ENCODE results near the gene SLC30A9.
A peak's percentile ranks its signal among the peaks of the same experiment; 100 is the strongest.

SLC30A9 gene

GRCh38 chr4:42008011-42008786, 17.9 kb downstream of the SLC30A9 start:
- no peak for DNase-seq

DNA sequence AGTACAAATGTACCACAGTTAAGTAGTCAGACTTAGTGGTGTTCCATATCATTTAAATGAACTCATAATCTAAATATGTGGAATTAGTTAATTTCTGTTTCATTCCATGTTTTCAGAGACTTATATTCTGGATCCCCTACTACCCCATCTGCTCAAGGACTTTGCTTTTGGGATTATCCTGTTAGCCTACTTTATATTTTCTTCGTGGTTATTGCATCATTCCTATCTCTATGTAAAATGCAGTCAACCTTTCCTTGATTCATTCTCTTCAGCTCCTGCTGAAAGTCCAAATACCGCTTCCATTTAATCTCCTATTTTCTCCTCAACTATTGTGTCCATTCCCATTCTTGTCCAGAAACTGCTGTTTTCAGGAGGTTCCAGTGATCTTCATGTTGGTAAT, 25.1 kb downstream of the SLC30A9 start:
- DNase-seq = no peak

DNA sequence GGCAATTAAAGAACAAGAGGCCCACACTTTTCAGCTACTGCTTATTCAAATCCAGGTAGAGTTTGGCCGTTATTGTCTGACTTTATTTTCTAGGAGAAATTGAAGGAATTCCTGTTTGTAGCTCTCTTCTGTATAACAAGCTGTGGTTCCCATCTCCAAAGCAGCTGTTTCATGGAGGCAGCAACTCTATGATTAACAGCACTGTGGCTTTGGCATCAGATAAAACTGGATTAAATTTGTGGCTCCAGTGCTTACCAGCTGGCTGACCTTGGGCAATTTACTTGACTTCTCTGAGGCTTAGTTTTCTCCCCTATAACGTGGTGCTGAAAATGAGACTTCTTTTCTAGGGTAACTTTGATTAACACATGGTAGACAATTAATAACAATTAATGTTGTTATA, 28.1 kb downstream of the SLC30A9 start:
- no peak for DNase-seq

GRCh38 chr4:42048394-42048793, 58.1 kb downstream of the SLC30A9 start:
- peak; percentile 28 for DNase-seq

GRCh38 chr4:42050516-42051249, 60.4 kb downstream of the SLC30A9 start:
- no peak for DNase-seq

DNA sequence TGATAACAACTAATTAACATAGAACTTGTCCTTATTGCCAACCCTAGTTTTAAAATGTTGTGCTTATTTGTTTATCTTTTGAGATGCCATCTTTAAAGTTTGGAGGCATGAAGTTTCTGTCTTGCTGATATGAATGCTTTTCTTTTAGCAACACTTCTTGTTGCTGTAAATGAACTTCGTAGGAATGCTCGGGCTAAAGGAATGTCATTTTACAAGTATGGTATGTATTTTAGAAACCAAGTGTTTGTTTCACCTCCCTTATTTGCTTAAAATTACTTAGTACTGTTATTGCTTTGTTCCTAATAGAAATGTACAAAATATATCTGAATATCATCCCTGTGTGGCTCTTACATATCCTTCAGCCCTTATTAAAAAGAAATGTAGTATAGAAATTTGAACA, 76.1 kb downstream of the SLC30A9 start:
- DNase-seq = no peak

GRCh38 chr4:42067264-42067663, 76.9 kb downstream of the SLC30A9 start:
- DNase-seq = no peak

DNA sequence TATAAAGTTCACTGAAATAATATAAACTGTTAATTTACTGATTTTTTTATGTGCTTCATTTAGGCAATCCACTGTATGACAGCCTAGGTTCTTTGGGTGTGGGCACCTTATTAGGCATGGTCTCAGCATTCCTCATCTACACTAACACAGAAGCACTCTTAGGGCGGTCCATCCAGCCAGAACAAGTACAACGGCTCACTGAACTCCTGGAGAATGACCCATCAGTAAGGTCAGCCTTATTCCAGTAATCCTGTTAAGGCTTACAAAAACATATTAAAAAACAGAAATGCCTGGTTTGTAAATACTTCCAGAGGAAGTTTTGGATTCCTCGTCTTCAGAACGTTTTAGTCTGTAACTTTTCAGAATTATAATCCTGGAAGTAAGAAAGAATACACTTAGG, 80.1 kb downstream of the SLC30A9 start:
- DNase-seq = no peak

- DNase-seq = no peak
Observed at GRCh38 chr4:42074294-42074693, 84.0 kb downstream of the SLC30A9 start.

DNA sequence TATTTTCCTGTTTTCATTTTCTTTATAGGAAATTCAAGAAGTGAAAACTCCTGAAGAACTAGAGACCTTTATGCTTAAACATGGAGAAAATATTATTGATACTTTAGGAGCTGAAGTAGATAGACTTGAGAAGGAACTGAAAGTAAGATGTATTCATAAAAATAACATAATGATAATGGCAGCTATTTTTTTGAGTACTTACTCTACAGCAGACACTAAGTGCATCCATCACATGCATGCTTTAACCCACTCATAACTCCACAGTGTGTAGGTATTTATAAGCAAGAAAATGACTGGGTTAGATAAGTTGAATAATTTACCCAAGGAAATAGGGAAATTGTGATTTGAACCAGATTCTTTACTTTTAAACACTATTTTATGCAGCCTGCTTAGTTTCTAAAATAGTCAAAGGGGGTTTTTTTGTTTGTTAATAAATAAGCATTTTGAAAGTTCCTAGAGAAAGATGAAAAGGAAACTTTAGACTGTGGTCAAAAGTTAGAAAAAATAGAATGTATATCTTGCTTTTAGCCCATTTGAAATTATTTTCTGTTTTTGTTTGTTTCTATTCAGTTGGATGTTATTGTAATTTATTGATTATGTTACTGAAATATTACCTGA, 88.0 kb downstream of the SLC30A9 start:
- DNase-seq = no peak

DNA sequence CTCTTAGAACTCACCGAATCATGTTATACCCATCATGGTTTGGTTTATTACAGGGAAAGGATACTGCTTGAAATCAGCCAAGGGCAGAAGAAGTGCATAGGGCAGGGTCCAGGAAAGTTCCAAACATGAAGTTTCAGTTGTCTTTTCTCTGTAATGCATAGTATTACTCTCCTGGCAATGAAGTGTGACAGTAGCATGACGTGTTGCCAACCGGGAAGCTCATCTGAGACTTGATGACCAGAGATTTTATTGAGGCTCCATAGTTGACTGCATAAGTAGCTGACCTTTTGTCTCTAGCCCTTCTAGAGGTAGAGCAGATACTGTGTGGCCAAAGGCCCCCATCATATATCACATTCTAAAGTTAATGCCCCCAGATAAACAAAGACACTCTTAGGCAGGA, 90.0 kb downstream of the SLC30A9 start:
- DNase-seq = no peak

GRCh38 chr4:42083816-42084215, 93.5 kb downstream of the SLC30A9 start:
- no peak for DNase-seq

GRCh38 chr4:42088386-42088785, 98.1 kb downstream of the SLC30A9 start:
- no peak for DNase-seq

DNA sequence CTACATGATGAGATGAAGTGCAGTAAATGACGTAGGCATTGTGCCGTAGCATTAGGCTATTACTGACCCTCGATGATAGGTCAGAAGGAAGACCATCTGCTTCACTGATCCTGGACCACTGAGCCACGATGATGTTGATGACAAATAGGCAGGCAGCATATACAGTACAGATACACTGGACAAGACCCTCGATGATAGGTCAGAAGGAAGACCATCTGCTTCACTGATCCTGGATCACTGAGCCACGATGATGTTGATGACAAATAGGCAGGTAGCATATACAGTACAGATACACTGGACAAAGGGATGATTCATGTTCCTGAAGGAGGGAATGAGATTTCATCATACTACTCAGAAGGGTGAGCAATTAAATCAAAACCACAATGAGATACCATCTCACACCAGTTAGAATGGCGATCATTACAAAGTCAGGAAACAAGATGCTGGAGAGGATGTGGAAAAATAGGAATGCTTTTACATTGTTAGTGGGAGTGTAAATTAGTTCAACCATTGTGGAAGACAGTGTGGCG, 111.2 kb downstream of the SLC30A9 start:
- no peak for DNase-seq

DNA sequence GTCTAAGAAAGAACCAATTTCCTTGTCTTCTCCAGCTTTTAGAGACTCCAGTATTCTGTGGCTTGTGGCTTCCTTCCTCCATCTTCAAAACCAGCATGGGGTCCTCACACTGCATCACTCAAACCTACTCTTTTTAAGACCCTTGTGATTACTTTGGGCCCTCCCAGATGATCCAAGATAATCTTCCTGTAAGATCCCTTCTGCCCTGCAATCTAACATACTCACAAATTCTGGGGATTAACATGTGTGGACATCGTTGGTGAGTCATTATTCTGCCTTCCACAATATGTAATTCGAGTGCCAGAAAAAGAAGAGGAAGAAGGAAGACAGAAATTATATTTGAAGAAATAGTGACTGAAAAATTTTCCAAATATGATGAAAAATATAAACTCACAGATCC, 114.2 kb downstream of the SLC30A9 start:
- DNase-seq = peak; percentile 29

GRCh38 chr4:42112846-42113245, 122.5 kb downstream of the SLC30A9 start:
- peak; percentile 11 for DNase-seq

DNA sequence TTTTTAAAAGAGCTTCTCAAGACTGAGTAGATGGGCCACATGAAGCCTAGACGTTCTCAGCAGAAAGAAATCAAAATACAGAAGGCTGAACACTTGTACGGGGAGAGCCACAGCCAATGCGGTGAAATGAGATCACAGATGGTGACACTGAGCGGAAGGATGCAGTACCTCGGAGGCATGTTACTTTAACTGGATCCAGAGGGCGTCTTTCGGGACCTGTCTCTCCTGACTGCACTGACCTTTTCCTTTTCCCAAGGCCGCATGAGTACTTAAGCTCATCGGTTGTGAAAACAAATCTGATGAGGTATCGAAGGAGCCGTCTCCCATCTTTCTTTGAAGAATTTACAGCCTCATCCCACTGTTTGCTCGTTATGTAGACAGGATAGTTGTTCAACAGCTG, 129.6 kb downstream of the SLC30A9 start:
- DNase-seq = peak; percentile 34

DNA sequence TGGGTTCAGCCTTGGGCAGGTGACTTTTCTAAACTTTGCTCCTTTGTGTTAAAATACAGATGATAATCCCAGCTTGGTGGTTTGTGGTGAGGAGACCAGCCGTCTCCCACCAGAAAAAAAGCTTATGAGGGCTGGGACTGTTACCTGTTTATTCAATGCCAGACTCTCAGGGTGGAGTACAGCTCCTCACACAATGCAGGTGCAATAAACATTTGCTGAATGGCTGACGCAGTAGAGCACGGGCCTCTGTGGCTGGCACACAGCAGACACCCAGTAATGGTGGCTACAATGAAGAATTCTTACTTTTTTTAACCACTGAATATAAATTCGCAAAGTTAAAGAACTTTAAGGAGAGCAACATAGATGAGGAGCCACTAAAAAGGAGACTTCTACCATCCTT, 131.9 kb downstream of the SLC30A9 start:
- peak; percentile 17 for DNase-seq

DNA sequence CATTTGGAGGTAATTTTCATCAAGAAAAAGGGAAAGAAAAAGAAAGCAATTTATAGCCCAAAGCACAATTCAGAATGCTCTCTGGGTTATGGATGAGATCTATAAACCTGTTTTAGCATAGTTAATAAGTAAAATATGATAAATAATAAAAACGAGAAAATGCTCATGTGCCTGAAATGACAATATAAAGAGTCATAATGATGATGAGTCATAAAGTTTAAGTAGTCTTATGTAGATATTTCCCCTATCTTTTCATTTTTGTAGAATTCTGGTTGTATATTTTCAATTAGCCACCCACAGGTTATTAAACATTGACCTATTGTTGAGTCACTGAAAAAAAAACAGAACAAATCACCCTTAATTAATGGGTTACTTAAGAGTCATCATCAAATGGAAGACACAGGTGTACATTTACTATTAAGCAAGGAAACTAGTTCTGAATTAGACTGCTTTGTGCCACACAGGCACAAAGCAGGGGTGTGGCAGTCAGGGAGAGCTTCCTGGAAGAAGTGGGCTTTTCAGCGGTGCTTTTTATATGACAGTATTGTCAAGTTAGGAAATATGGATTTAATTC, 132.8 kb downstream of the SLC30A9 start:
- DNase-seq = no peak

GRCh38 chr4:42132099-42132498, 141.8 kb downstream of the SLC30A9 start:
- DNase-seq = no peak

DNA sequence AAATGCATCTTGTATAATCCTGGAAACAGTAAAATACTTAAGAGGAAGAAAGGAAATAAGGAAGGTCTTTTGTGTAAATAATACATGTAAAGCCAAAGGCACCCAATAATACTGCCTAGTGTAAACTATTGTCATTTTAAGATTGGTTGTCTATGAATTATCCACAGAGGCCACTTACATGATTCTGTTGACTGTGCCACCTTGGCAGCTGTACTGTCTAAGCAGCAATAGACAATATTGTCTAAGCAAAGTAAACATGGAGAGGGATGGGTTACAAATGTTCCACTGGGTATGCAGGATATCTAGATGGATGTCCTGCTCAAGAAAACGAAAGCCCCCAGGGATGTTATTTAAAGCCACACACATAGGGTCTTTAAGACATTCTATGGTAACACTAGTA, 142.7 kb downstream of the SLC30A9 start:
- DNase-seq = peak; percentile 44

GRCh38 chr4:42136371-42136770, 146.0 kb downstream of the SLC30A9 start:
- DNase-seq = no peak
